ENCODE data around the gene LPCAT1. TPM values are rescaled to one million over a fixed set of nuclear protein-coding genes. Genes with fewer than 3 reads are reported as not detected.

The LPCAT1 gene
- total and polyA plus RNA-seq, 2 experiments from 2014 or later: 44.1 to 56.0 TPM

GRCh38 chr5:1498623-1499416 lies 24.9 kb downstream of the LPCAT1 start:
- no peak overlapping the region for H3K4me3 ChIP-seq
- no peak for TF ChIP-seq EZH2phosphoT487 (IDR thresholded peaks at IDR 0.05; ENCODE audit: low read depth, severe bottlenecking, unreplicated experiment)
- TF ChIP-seq EZH2 (IDR thresholded peaks at IDR 0.05; ENCODE audit: borderline replicate concordance): no peak
- no peak for TF ChIP-seq CTCF (IDR thresholded peaks at IDR 0.05; ENCODE audit: poor library complexity)
- H3K4me2 ChIP-seq: no peak overlapping the region
- DNase-seq (ENCODE audit: low spot score): no peak
- no peaks in the 10 kb centered on the region for H3K4me1 ChIP-seq (ENCODE audit: insufficient read depth)
- WGBS (ENCODE audit: low lambda C conversion rate, missing lambda C conversion rate): 81% methylated on average over 17 of the region's 17 CpGs
- no peaks in the 10 kb centered on the region for H3K36me3 ChIP-seq (replicated peaks; ENCODE audit: insufficient read depth, low read depth)
- H3K27me3 ChIP-seq: no peaks in the 10 kb centered on the region
- H3K27ac ChIP-seq: no peak overlapping the region
- H2AFZ ChIP-seq: no peak overlapping the region
- H3K79me2 ChIP-seq: peaks cover 21% of the 10 kb centered on the region
- H3K9me3 ChIP-seq (ENCODE audit: low read depth): no peaks in the 10 kb centered on the region
- no peaks in the 10 kb centered on the region for H3K9me2 ChIP-seq (replicated peaks; ENCODE audit: insufficient read depth)
- H4K20me1 ChIP-seq (ENCODE audit: insufficient read depth, poor library complexity, severe bottlenecking): peaks cover 26% of the 10 kb centered on the region

GRCh38 chr5:1497795-1498622 lies 25.8 kb downstream of the LPCAT1 start:
- Histone ChIP-seq H3K79me2 (peaks cover 15% of the 10 kb centered on the region), H3K9me2 (replicated peaks; ENCODE audit: insufficient read depth) (no peaks in the 10 kb centered on the region), H3K4me2 (no peak overlapping the region), H3K4me3 (no peak overlapping the region), H3K36me3 (replicated peaks; ENCODE audit: insufficient read depth, low read depth) (no peaks in the 10 kb centered on the region), H3K27me3 (no peaks in the 10 kb centered on the region), H4K20me1 (ENCODE audit: insufficient read depth, poor library complexity, severe bottlenecking) (peaks cover 18% of the 10 kb centered on the region), H3K27ac (no peak overlapping the region), H3K9me3 (ENCODE audit: low read depth) (no peaks in the 10 kb centered on the region), H2AFZ (no peak overlapping the region), H3K4me1 (ENCODE audit: insufficient read depth) (no peaks in the 10 kb centered on the region)
- TF ChIP-seq EZH2 (IDR thresholded peaks at IDR 0.05; ENCODE audit: borderline replicate concordance) (no peak), EZH2phosphoT487 (IDR thresholded peaks at IDR 0.05; ENCODE audit: low read depth, severe bottlenecking, unreplicated experiment) (no peak)
- DNase-seq (ENCODE audit: low spot score): no peak
- WGBS (ENCODE audit: low lambda C conversion rate, missing lambda C conversion rate): 94% methylated on average over 18 of the region's 18 CpGs

GRCh38 chr5:1497242-1497777 lies 26.4 kb downstream of the LPCAT1 start:
- no peaks in the 10 kb centered on the region for H3K9me2 ChIP-seq (replicated peaks; ENCODE audit: insufficient read depth)
- no peak overlapping the region for H2AFZ ChIP-seq
- H3K79me2 ChIP-seq: peaks cover 8% of the 10 kb centered on the region
- H3K36me3 ChIP-seq (replicated peaks; ENCODE audit: insufficient read depth, low read depth): no peaks in the 10 kb centered on the region
- H4K20me1 ChIP-seq (ENCODE audit: insufficient read depth, poor library complexity, severe bottlenecking): peaks cover 13% of the 10 kb centered on the region
- H3K27ac ChIP-seq: no peak overlapping the region
- H3K27me3 ChIP-seq: no peaks in the 10 kb centered on the region
- 76% methylated on average over 12 of the region's 14 CpGs for WGBS (ENCODE audit: low lambda C conversion rate, missing lambda C conversion rate)
- no peak overlapping the region for H3K4me3 ChIP-seq
- DNase-seq (ENCODE audit: low spot score): no peak
- TF ChIP-seq EZH2phosphoT487 (IDR thresholded peaks at IDR 0.05; ENCODE audit: low read depth, severe bottlenecking, unreplicated experiment) (no peak), EZH2 (IDR thresholded peaks at IDR 0.05; ENCODE audit: borderline replicate concordance) (no peak), CTCF (IDR thresholded peaks at IDR 0.05; ENCODE audit: poor library complexity) (no peak)
- H3K9me3 ChIP-seq (ENCODE audit: low read depth): no peaks in the 10 kb centered on the region
- H3K4me2 ChIP-seq: no peak overlapping the region
- H3K4me1 ChIP-seq (ENCODE audit: insufficient read depth): no peaks in the 10 kb centered on the region
